ENCODE data around the gene FBXO3.

- no peak for TF ChIP-seq L3MBTL2 (conservative IDR thresholded peaks at IDR 0.05)
- TF ChIP-seq ELF4 (IDR thresholded peaks at IDR 0.05), result no peak
- no peak for TF ChIP-seq SP1 (IDR thresholded peaks at IDR 0.05)
- no peak for TF ChIP-seq SUZ12 (IDR thresholded peaks at IDR 0.05)
- TF ChIP-seq FOXA1 (IDR thresholded peaks at IDR 0.05), result no peak
- no peak for TF ChIP-seq FOXK2 (IDR thresholded peaks at IDR 0.05)
- no peak for TF ChIP-seq PKNOX1 (IDR thresholded peaks at IDR 0.05)
These were observed 79.8 kb downstream of the FBXO3 start for GRCh38 chr11:33694346-33695050.
